CD4-positive, alpha-beta T cell treated with Interleukin-17A for 1 hour (primary cell): ENCODE measurements around the gene SSNA1.
"Not testable (repeated sequence)": the region's sequence is repeated elsewhere in the genome, so short reads cannot be mapped to it uniquely, and the experiment has no call there.

Experiments used
- DNase-seq: peaks from one replicate; pipeline ENCODE4 v3.0.0-alpha.2; 2020

The SSNA1 gene

GRCh38 chr9:137234055-137234697 lies 45.7 kb downstream of the SSNA1 start:
- no peak for DNase-seq

GRCh38 chr9:137234758-137235423 lies 46.4 kb downstream of the SSNA1 start:
- DNase-seq: no peak

GRCh38 chr9:137235424-137236237 lies 47.2 kb downstream of the SSNA1 start:
- no peak for DNase-seq

GRCh38 chr9:137236238-137236935 lies 47.9 kb downstream of the SSNA1 start:
- peak; percentile 91 for DNase-seq

GRCh38 chr9:137236936-137237421 lies 48.5 kb downstream of the SSNA1 start:
- no peak for DNase-seq

GRCh38 chr9:137237759-137238726 lies 49.6 kb downstream of the SSNA1 start:
- DNase-seq: no peak

- DNase-seq: not testable (repeated sequence)
Observed at GRCh38 chr9:137239541-137240200, 51.2 kb downstream of the SSNA1 start.
